NCI-H2107 treated with DMSO at 0.1 percent for 48 hours (cell line): ENCODE measurements around the gene MCUB.
"Not testable (repeated sequence)": the region's sequence is repeated elsewhere in the genome, so short reads cannot be mapped to it uniquely, and the experiment has no call there.

Source experiments
- DNase-seq: peaks from one replicate; lab custom pipeline; 2025; ENCODE audit not compliant: unreplicated experiment; lab: John Stamatoyannopoulos, UW

MCUB gene, protein sequence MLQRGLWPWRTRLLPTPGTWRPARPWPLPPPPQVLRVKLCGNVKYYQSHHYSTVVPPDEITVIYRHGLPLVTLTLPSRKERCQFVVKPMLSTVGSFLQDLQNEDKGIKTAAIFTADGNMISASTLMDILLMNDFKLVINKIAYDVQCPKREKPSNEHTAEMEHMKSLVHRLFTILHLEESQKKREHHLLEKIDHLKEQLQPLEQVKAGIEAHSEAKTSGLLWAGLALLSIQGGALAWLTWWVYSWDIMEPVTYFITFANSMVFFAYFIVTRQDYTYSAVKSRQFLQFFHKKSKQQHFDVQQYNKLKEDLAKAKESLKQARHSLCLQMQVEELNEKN

DNA sequence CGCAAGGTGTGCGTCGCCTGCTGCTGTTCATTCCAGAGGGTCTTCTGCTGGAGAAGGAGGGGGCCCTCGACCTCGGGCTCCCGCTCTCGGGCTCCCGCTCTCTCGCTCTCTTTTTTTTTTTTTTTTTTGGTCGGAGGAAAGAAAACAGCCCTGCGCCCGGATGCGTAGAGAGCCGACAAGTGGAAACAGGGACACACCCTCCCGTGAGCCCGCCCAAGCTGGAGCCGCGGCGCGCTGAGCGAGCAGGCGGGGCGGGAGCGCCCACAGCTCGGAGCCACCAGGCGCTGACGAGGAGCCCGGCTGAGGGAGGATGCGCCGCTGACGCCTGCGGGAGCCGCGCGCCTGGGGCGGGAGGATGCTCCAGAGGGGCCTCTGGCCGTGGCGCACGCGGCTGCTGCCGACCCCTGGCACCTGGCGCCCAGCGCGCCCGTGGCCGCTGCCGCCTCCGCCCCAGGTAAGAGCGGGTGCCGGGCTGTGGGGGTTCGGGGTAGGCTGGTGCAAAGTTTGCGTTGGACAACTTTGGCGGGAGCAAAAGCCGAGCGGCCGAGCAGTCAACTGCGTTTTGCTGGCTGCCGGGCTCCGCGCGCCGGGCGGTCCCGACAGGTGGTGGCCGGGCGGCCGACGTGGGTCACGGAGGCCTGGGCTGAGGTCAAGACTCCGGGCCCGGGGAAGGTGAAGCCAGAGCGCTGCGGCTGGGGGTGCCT is at the start of gene MCUB:
Gene MCUB (plus strand): TSS at position 264 of the 704 bp plus-strand sequence. CDS start 92 bp downstream, at position 356.
- peak; percentile 48 for DNase-seq

DNA sequence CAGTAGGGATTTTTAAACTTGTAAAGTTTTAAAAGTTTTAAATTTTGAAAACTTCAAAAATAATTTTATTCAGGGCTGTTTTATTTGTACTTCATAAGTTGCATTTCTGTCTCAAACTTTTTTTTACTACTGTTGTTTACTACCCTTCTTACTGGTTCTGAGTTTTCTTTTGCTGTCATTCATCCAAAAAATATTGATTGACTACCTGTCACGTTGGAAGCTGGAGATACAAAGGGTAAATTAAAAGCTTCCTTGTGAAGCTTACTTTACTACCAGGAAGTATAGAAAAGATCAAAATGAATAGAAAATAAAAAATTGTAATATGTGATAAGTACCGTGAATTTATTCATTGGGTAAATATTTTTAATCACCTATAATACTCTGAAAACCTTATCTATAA is 49.4 kb upstream of the MCUB start:
- no peak for DNase-seq

DNA sequence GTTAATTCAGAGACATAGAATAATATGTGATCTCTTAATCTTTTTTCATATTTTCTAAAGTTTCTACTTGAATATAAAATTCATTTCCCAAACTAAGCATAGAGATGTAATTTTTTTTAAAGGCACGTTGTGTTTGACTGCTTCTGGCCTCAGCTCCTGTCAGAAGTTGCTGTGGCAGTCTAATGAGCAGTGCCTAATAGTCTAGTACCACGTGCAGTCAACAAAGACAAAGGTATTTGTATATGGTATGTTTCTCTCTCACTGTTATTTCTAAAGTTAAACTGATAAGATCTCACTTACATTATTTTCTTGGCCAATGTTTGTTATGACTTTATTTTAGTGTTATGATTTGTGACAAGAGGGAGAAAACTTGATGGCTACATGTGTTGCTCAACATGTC is 48.6 kb upstream of the MCUB start:
- DNase-seq: no peak

DNA sequence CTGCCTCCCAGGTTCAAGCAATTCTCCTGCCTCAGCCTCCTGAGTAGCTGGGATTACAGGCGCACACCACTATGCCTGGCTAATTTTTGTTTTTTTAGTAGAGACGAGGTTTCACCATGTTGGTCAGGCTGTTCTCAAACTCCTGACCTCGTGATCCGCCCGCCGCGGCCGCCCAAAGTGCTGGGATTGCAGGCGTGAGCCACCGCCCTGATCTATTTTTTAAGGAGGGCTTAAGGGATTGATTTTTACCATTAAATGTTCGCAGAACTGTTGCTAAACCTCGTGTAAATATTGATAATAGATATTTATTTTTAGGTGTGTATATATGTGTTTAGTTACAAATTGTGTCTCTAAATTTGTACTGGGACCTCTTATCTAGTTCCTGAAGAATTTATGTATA is 46.7 kb upstream of the MCUB start:
- DNase-seq: not testable (repeated sequence)

DNA sequence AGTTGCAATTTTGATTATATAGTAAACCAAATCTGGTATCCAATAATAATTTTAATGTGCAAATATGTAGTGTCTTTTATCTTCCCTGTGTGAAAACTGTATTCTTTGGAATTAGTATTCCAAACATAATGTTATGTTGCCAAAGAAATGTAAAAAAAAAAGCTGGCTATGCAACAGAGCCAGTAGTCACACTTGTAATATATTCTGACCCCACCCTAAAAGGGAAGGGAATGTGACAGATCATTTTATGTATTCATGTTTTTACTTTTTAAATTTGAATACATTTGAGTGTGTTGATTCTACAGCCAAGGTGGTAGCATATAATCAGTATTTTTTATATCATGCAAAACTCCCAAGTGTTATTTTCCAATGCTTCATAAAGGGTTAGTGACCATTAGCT is 27.9 kb upstream of the MCUB start:
- no peak for DNase-seq

DNA sequence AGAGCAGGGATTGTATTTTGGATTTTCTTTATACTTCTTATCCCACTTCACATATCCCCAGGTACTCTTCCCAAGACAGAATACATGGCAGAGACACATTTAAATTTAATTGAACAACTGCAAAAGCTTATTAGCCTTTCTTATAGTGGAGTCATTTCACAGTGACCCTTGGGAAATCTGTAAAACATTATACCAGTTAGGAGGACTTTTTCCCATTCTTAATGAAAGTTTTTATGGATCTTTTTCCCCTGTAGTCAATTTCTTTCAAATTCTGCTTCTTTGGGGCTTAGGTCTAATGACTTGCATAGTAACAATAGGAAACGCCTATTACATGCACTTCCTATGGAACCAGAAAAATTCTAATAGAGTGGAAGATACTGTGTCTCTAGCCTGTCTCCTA is 14.6 kb upstream of the MCUB start:
- no peak for DNase-seq

DNA sequence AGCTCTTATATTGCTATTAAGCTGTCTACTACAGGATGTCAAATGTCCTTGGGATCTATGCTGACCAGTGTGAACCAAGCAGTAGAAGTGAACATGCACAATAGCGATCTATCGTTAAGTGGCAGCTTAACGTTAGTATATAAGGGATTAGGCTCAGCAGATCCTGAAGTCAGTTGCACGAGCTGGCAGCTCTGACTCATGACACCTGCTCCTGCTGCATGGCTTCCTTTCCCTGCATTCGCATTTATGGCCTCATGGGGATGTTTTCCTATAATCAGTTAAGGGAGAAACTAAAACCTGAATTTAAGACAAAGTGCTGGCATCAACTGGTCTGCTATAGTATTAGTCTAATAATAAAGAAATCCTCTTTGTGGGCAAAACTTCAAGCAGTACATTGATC is 12.7 kb upstream of the MCUB start:
- DNase-seq: no peak

DNA sequence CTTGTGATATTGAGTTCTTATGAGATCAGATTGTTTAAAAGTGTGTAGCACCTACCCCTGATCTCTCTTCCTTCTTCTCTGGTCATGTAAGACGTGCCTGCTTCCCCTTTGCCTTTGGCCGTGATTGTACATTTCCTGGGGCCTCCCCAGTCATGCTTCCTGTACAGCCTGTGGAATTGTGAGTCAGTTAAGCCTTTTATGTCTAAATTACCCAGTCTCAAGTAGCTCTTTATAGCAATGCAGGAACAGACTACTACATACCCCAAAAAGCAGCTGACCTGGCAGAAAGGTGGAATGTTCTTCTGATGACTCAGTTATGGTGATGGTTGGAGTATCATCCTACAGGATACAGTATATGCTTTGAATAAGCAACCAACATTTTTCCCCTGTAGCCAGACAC is 11.4 kb upstream of the MCUB start:
- DNase-seq: no peak

DNA sequence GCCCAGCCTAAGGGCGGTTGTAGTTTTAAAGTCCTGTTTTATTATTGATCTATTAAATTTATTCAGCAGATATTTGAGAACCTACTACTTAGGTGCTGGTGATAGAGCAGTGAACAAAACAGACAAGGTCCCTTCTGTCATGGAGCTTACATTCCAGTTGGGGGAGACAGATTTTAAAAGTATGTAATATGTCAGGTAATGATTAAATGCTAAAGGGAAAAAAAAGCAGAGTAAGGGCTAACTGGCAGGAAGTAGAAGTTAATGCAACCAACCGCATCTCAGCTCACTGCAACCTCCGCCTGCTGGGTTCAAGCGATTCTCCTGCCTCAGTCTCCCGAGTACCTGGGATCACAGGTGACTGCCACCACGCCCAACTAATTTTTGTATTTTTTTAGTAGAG is 7.8 kb upstream of the MCUB start:
- no peak for DNase-seq

DNA sequence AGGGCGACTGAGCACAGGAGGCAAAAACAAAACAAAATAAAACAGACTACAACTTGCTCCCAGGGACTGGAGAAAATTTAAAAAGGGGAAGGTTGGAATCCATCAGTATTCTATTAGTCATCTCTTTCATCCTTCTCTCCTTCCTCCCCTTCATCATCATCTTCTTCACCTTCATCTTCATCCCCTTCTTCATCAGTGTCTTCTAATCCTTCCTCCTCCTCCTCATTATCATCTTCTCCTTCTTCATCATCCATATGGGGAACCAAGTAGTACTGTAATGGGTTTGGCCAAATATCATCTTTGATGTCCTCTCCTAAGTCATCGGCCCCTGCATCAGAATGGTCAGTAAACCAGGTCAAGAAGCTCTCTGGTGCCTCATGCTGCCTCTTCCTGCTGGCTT is 6.9 kb upstream of the MCUB start:
- no peak for DNase-seq

DNA sequence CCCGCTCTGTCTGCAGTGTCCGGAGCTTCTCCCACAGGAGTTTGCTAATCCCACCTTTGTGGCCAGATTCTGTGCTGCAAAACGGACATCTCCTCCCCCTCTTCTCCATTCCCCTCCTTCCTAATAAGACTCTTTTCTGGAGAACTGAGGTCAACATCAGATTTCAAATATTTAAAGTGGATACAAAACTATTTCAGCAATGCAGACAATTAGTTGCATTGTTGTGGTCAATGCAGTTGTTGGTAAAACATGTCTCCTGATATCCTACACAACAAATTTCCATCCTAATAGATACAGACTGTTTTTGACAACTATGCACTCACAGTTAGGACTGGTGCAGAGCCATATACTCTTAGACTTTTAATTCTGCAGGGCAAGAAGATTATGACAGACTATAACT is 5.1 kb upstream of the MCUB start:
- DNase-seq: no peak

DNA sequence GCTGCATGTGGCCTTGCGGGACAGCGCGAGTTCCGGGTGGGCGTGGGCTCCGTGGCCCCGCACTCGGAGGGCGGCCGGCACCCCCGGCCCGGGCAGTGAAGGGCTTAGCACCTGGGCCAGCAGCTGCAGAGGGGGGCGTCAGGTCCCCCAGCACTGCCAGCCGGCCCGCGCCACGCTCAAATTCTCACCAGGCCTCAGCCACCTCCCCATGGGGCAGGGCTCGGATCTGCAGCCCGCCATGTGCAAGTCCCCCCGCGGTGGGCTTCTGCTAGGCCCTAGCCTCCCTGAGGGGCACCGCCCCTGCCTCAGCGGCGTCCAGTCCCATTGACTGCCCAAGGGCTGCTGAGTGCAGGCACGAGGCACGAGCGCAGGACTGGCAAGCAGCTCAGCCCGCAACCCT is 2.6 kb upstream of the MCUB start:
- DNase-seq: no peak

DNA sequence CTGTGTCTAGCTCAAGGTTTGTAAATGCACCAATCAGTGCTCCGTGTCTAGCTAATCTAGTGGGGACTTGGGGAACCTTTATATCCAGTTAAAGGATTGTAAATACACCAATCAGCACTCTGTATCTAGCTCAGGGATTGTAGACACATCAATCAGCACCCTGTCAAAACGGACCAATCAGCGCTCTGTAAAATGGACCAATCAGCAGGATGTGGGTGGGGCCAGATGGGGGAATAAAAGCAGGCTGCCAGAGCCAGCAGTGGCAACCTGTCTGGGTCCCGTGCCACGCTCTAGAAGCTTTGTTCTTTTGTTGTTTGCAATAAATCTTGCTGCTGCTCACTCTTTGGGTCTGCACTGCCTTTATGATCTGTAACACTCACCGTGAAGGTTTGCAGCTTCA is 2.0 kb upstream of the MCUB start:
- not testable (repeated sequence) for DNase-seq

DNA sequence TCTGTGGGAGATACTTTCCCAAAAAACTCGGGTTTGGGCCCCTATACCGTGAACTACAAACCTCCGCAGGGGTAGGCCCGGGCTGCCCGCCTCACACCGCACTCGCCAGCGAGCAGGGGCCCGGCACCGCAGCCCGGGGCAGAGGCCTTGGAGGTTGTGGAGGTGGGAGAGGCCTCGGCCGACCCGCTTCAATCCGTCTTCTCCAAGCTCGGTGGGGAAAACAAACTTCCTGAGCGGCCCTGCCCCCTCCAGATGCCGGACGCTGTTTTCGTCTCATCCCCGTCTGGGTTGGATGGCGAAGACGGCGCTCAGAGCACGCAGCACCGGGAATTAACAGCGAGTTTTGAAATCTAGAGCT is 442 bp upstream of the MCUB start:
- peak; percentile 48 for DNase-seq

DNA sequence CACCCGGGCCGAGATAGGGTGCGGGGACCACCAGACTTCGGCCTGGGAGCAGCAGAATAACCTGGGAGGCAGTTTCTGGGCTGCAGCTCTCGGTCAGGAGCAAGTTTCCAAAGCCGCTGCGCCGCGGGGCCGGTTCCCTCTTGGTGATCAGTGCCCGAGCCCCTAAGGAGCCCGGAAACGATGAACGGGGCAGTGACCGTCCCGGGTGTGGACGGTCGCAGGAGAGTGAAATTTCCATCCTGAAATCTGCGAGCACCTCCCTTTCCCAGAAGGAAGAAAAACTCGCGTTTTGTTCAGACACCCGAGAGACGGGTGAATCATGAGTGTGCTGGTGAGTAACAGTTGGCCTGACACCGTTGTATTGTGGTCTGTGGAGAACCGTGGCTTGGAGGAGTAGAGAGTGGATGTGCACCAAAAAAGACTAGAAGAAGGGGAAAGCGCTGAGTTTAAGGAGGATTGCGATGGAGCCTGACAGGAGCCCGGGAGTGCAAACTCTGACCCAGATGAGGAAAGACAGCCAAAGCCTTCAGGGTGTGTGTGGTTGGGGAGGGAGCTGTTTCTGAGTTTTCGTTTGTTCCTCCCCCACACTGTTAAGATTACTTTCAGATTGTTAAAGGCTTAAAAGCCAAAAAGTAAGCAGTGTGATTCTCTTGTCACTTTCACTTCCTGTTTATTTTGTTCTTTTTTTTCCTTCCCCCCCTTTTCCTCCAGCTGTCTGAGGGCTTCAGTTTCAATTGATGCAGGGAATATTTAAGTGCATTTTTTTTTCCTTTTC is 828 bp downstream of the MCUB start:
- DNase-seq: peak; percentile 8

DNA sequence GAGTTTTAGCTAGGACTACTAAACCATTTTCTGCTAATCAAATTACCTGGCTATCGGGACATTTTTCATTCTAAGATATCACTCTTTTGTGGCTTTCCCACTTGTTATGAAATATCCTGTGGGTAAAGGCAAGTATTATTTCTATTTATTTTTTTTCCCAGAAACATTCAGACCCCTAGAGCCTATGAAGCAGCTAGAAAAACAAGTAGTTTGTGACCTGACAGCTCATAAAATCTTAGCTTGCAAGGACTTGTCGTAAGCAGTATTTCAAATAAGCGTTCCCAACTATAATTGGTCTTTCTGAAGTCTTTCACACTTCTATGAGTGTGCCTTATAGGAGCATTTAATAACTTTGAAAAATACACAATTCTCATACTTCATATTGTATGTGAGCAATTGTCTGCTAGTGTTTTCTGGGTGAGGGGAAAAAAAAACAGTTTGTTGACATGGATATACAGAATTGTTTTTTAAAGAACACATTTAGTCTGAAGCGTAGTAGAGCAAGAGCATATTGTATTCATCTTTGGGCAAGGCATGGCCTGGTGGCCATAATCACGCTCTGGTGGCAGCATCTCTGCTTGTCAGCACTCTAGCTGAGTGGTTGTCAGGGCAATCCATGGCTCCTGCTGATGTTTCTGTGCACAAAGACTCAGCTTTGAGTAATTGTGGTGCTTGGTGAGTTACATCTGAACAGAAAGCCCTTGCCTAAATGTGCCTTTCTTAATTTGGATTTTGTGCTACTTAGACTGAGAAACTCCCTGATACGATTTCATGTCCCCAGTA is 2.6 kb downstream of the MCUB start:
- DNase-seq: no peak

DNA sequence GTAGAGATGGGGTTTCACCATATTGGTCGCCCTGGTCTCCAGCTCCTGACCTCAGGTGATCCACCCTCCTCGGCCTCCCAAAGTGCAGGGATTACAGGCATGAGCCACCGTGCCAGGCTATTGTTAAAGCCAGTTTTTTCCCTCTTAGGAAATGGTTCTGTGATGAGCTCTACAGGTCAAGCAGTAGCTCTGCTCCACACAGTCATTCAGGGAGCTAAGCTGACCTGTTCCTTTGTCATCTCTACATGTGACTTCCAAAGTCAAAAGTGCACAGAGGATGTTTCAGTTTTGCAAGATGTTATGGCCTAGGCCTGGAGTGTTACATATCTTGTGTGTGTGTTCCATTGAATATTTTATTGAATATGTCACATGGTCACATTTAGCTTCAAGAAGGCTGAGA is 11.4 kb downstream of the MCUB start:
- DNase-seq: no peak

DNA sequence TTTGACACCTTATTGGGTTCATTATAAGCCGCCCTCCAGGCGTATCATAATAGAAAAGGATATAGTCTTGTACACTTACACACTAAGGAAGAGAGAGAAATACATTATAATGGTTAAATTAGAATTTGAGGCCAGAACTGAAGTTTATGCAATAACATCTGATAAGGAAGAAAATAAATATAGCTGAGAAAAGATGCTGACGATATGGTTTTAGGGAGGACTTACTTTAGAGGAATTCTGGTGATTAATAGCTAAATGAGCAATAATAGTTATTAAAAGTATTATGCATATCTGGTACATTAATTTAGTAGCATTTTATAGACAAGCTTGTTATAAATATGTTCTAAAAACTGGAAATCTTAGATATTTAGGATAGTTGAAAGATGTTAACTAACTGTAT is 12.1 kb downstream of the MCUB start:
- DNase-seq: no peak

DNA sequence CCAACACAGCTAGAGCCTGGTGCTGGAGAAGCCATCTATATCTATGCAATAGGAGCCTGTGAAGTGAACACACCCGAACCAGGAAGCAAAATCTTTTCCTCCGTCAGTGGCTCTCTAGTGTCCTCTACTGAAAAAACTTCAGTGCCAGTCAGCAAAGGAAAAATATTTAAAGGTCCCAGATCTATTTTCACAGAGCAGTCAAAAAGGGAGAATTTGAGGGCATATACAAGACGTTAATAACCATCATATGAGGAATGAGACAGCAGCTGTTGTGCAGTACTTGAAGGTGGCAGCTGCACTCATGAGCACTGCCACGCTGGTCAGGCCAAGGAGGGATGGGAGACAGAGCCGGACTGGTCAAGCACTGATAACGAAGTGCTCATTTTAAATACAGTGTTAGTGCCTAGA is 14.4 kb downstream of the MCUB start:
- no peak for DNase-seq

DNA sequence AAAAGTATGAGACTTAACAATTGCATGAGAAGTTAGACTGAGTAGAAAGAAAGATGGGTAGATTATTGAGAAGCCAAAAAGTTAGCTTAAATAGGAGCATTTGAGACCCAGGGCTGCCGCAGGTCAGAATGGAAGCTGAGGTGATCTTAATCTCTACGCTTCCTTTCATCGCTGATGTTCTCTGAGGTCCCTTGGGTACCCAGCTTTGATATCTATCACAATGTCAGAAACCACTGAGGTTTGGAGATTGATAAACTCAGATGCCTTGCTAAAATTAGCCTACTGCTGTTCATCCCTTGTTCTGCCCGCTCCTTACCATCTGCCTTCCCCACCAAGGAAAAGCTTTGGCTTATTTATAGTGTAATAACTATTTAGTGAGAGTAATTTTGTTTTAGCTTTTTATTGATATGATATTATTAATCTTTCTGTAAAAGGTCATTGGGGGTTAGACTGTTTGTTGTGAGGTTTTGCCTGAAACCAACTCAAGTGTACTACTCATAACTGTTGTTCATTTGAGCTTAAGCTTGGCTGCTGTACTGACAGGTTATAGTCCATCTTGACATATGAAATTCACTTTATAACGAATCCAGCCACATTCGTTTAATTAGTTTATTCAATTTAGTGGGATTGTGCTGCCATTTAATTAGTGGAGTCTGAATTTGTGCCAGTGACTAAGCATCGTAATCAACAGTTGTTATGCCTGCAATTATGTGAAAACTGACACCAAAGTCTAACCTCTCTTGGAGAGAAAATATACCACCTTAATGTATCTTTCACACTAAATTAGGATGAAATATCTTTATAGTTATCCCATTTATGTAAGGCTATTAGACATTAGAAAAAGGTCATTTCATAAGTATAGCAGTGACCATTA is 15.1 kb downstream of the MCUB start:
- DNase-seq: no peak
